H9 (cell line): ENCODE measurements around the gene THSD7B. TPM values are rescaled to one million over a fixed set of nuclear protein-coding genes. Genes with fewer than 3 reads are reported as not detected.

Experiments used
- DNase-seq: peaks from one replicate; pipeline ENCODE4 v3.0.0-alpha.2; 2017
- H2AFZ ChIP-seq: one replicate; pipeline ENCODE4 v1.6.1; 2013; ENCODE audit warnings: mild to moderate bottlenecking, low read length, control low read depth, moderate library complexity
- H2AK5ac ChIP-seq: 2 replicates; pipeline ENCODE4 v1.6.1; 2013; ENCODE audit warnings: low read length, control low read depth, mixed read lengths; ENCODE audit not compliant: insufficient read length
- H2BK120ac ChIP-seq: one replicate; pipeline ENCODE4 v1.6.1; 2013; ENCODE audit warnings: low read depth, mild to moderate bottlenecking, low read length, control low read depth, inconsistent platforms; ENCODE audit not compliant: poor library complexity, severe bottlenecking
- H2BK12ac ChIP-seq: 2 replicates; pipeline ENCODE4 v1.6.1; 2013; ENCODE audit warnings: low read length, control low read depth, mixed read lengths, low read depth; ENCODE audit not compliant: insufficient read length
- H2BK15ac ChIP-seq: 2 replicates; pipeline ENCODE4 v1.6.1; 2013; ENCODE audit warnings: low read depth, low read length, control low read depth
- H2BK20ac ChIP-seq: one replicate; pipeline ENCODE4 v1.6.1; 2013; ENCODE audit warnings: low read depth, mild to moderate bottlenecking, low read length, control low read depth, inconsistent platforms; ENCODE audit not compliant: poor library complexity, severe bottlenecking
- H2BK5ac ChIP-seq: 2 replicates; pipeline ENCODE4 v1.6.1; 2013; ENCODE audit warnings: low read length, control low read depth, mixed read lengths; ENCODE audit not compliant: insufficient read length
- H3K14ac ChIP-seq: 2 replicates; pipeline ENCODE4 v1.6.1; 2013; ENCODE audit warnings: low read length, control low read depth; ENCODE audit not compliant: insufficient read depth
- H3K18ac ChIP-seq: 2 replicates; pipeline ENCODE4 v1.6.1; 2013; ENCODE audit warnings: low read depth, mild to moderate bottlenecking, mixed read lengths, low read length, control low read depth; ENCODE audit not compliant: insufficient read length
- H3K23ac ChIP-seq: 2 replicates; pipeline ENCODE4 v1.6.1; 2013; ENCODE audit warnings: low read length, control low read depth, mixed read lengths, low read depth; ENCODE audit not compliant: insufficient read length
- H3K23me2 ChIP-seq: 2 replicates; pipeline ENCODE4 v1.6.1; 2013; ENCODE audit warnings: low read depth, mild to moderate bottlenecking, mixed read lengths, low read length, control low read depth; ENCODE audit not compliant: insufficient read length, poor library complexity, severe bottlenecking
- H3K27ac ChIP-seq: 2 replicates; pipeline ENCODE4 v1.5.1; 2013; ENCODE audit warnings: low read length, control low read depth, mixed read lengths, low read depth; ENCODE audit not compliant: insufficient read length
- H3K27me3 ChIP-seq: 2 replicates; pipeline ENCODE4 v1.6.1; 2013; ENCODE audit warnings: low read length, control low read depth, inconsistent platforms; ENCODE audit not compliant: insufficient read depth
- H3K4ac ChIP-seq: 2 replicates; pipeline ENCODE4 v1.6.1; 2013; ENCODE audit warnings: low read depth, mild to moderate bottlenecking, control low read depth, inconsistent platforms, low read length, moderate library complexity
- H3K4me1 ChIP-seq: 2 replicates; pipeline ENCODE4 v1.6.1; 2013; ENCODE audit warnings: low read length, control low read depth, inconsistent platforms; ENCODE audit not compliant: insufficient read depth
- H3K4me2 ChIP-seq: 2 replicates; pipeline ENCODE4 v1.6.1; 2013; ENCODE audit warnings: low read length, control low read depth, mixed read lengths; ENCODE audit not compliant: insufficient read length, insufficient read depth
- H3K56ac ChIP-seq: 2 replicates; pipeline ENCODE4 v1.6.1; 2013; ENCODE audit warnings: low read depth, mild to moderate bottlenecking, mixed read lengths, low read length, control low read depth; ENCODE audit not compliant: insufficient read length
- H3K79me1 ChIP-seq: 2 replicates; pipeline ENCODE4 v1.6.1; 2013; ENCODE audit warnings: low read depth, mild to moderate bottlenecking, moderate library complexity, low read length, control low read depth, inconsistent platforms; ENCODE audit not compliant: insufficient read depth, poor library complexity, severe bottlenecking
- H3K79me2 ChIP-seq: 2 replicates; pipeline ENCODE4 v1.6.1; 2013; ENCODE audit warnings: low read length, control low read depth, inconsistent platforms; ENCODE audit not compliant: insufficient read depth
- H3K9ac ChIP-seq: 2 replicates; pipeline ENCODE4 v1.6.1; 2013; ENCODE audit warnings: low read length, control low read depth, mixed read lengths; ENCODE audit not compliant: insufficient read length; ENCODE audit errors: extremely low read depth
- H3K9me3 ChIP-seq: one replicate; pipeline ENCODE4 v1.6.1; 2013; ENCODE audit warnings: low read depth, low read length, inconsistent platforms; ENCODE audit not compliant: control insufficient read depth
- H3T11ph ChIP-seq: one replicate; pipeline ENCODE4 v1.6.1; 2013; ENCODE audit warnings: mild to moderate bottlenecking, low read length, control low read depth, inconsistent platforms
- H4K20me1 ChIP-seq: one replicate; pipeline ENCODE4 v1.6.1; 2013; ENCODE audit not compliant: control insufficient read depth, insufficient read length, insufficient read depth
- H4K5ac ChIP-seq: 2 replicates; pipeline ENCODE4 v1.6.1; 2013; ENCODE audit warnings: low read depth, mild to moderate bottlenecking, mixed read lengths, low read length, control low read depth; ENCODE audit not compliant: insufficient read length
- H4K8ac ChIP-seq: replicated peaks from 2 replicates; pipeline ENCODE4 v1.6.1; 2013; ENCODE audit warnings: low read length, control low read depth, mixed read lengths, low read depth; ENCODE audit not compliant: insufficient read length
- H4K91ac ChIP-seq: 2 replicates; pipeline ENCODE4 v1.6.1; 2013; ENCODE audit warnings: low read depth, mild to moderate bottlenecking, moderate library complexity, mixed read lengths, low read length, control low read depth; ENCODE audit not compliant: insufficient read length
- H3K27ac Mint-ChIP-seq, 3 experiments: 2 replicates in 2 of 3; 3 replicates in 1 of 3; pipeline ENCODE4 v1.8.0; 2020 to 2021; ENCODE audit warnings: mixed read lengths in 3 of 3, mild to moderate bottlenecking in 1 of 3, moderate library complexity in 1 of 3
- H3K27me3 Mint-ChIP-seq: 2 replicates; pipeline ENCODE4 v1.8.0; 2021; ENCODE audit warnings: low read depth, mild to moderate bottlenecking, moderate library complexity, mixed read lengths
- H3K36me3 Mint-ChIP-seq, 3 experiments: 2 replicates in 2 of 3; 3 replicates in 1 of 3; pipeline ENCODE4 v1.8.0; 2020 to 2021; ENCODE audit warnings: low read depth in 3 of 3, mixed read lengths in 3 of 3; ENCODE audit not compliant: insufficient read depth in 1 of 3
- H3K4me1 Mint-ChIP-seq, 2 experiments: 2 replicates each; pipeline ENCODE4 v1.8.0; 2020; ENCODE audit warnings: mixed read lengths in 2 of 2
- H3K4me3 Mint-ChIP-seq, 2 experiments: 2 replicates in 1 of 2; 3 replicates in 1 of 2; pipeline ENCODE4 v1.8.0; 2020 to 2021; ENCODE audit warnings: mild to moderate bottlenecking in 2 of 2, mixed read lengths in 2 of 2, moderate library complexity in 1 of 2
- H3K9me3 Mint-ChIP-seq, 2 experiments: 2 replicates in 1 of 2; 3 replicates in 1 of 2; pipeline ENCODE4 v1.8.0; 2020; ENCODE audit warnings: mild to moderate bottlenecking in 2 of 2, mixed read lengths in 2 of 2, moderate library complexity in 1 of 2
- CTCF ChIP-seq: fragments of 200-600 bp; sonication (generic); conservative IDR thresholded peaks from 3 replicates; pipeline ENCODE4 v1.8.0; 2021; ENCODE audit warnings: antibody characterized with exemption, mild to moderate bottlenecking
- WGBS: extraction: QIAGEN DNeasy Blood & Tissue Kit; methylation state at CpG from one replicate; pipeline ENCODE4 v1.1.7; 2013; ENCODE audit warnings: missing lambda C conversion rate, low lambda C conversion rate, mixed read lengths; ENCODE audit not compliant: insufficient read length; ENCODE audit errors: extremely low coverage; 5-methylcytosine and 5-hydroxymethylcytosine counted together
- total RNA-seq: library from RNA; stranded (reverse); gene quantifications from 2 replicates; pipeline ENCODE4 v1.2.1, GENCODE V29; 2021

Gene THSD7B
- total RNA-seq, 1 experiment from 2014 or later, result 0.85 TPM

DNA sequence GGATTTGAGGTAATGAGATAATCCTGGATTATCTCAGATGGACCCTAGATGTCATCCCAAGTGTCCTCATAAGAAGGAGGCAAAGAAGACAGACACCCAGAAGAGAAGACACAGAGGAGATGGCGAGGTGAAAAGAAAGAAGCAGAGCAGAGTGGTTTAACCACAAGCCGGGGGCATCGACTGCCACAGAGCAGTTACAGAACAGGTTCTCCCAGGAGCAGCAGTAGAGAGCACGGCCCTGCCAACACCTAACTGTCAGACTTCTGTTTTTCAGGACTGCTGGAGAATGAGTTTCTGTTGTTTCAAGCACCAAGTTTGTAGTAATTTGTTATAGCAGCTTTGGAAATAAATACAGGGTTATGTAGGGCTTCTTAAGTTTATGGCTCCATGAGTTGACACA is 437.0 kb downstream of the THSD7B start:
- Histone ChIP-seq H3K79me1 (no peaks in the 10 kb centered on the region), H3K14ac (no peak overlapping the region), H3T11ph (no peak overlapping the region), H3K56ac (no peak overlapping the region), H3K23me2 (no peaks in the 10 kb centered on the region), H3K79me2 (no peaks in the 10 kb centered on the region), H4K91ac (no peak overlapping the region), H3K9ac (no peak overlapping the region), H2AFZ (no peak overlapping the region), H4K5ac (no peak overlapping the region), H3K4me1 (peaks cover 6% of the 10 kb centered on the region), H3K27ac (no peak overlapping the region), H3K18ac (no peak overlapping the region), H3K9me3 (no peaks in the 10 kb centered on the region), H2BK5ac (no peak overlapping the region), H2BK15ac (no peak overlapping the region), H3K27me3 (no peaks in the 10 kb centered on the region), H2AK5ac (no peak overlapping the region), H3K4me2 (no peak overlapping the region), H3K4ac (no peak overlapping the region), H2BK12ac (no peak overlapping the region), H2BK120ac (no peak overlapping the region), H2BK20ac (no peak overlapping the region), H4K8ac (no peak overlapping the region), H3K23ac (no peak overlapping the region), H4K20me1 (no peaks in the 10 kb centered on the region)
- peaks cover 24 to 30% of the 10 kb centered on the region in 2 experiments for H3K4me1 Mint-ChIP-seq
- peaks cover 10% of the 10 kb centered on the region; the same call in 1 of the 2 replicates for H3K27me3 Mint-ChIP-seq
- H3K4me3 Mint-ChIP-seq, result no peak overlapping the region
- DNase-seq, result no peak
- TF ChIP-seq CTCF, result no peak
- no peaks in the 10 kb centered on the region for H3K36me3 Mint-ChIP-seq
- 0 out of 7 replicates have a peak overlapping the region, but pooled peaks of 1 of the 3 experiments have one; percentile 31 for H3K27ac Mint-ChIP-seq
- WGBS, result no CpG with 5 or more reads among the region's 4 CpGs
- no peaks in the 10 kb centered on the region for H3K9me3 Mint-ChIP-seq
